Keratinocyte (primary cell): ENCODE results near the gene MICAL3. TPM values are rescaled to one million over a fixed set of nuclear protein-coding genes. Genes with fewer than 3 reads are reported as not detected.
"Not testable (repeated sequence)": the region's sequence is repeated elsewhere in the genome, so short reads cannot be mapped to it uniquely, and the experiment has no call there.

Experiments
- DNase-seq: peaks from one replicate; pipeline ENCODE4 v3.0.0-alpha.2; 2011; ENCODE audit warnings: low read depth, missing footprints, low spot score
- FAIRE-seq: peaks from 2 replicates; lab custom pipeline; 2011; peaks lifted over from hg19 to GRCh38; lab: Jason Lieb, UNC
- H2AFZ ChIP-seq: 2 replicates; pipeline ENCODE4 v1.6.0; 2012; ENCODE audit warnings: low read length, control low read depth, inconsistent platforms; ENCODE audit not compliant: control insufficient read depth
- H3K27ac ChIP-seq: 2 replicates; pipeline ENCODE4 v1.5.1; 2011; ENCODE audit warnings: low read length; ENCODE audit not compliant: control insufficient read depth, insufficient read depth
- H3K27me3 ChIP-seq: 3 replicates; pipeline ENCODE4 v1.6.0; 2011; ENCODE audit warnings: low read length; ENCODE audit not compliant: control insufficient read depth, insufficient read depth; ENCODE audit errors: extremely low read depth
- H3K36me3 ChIP-seq, 2 experiments: 2 replicates in 1 of 2; 3 replicates in 1 of 2; pipeline ENCODE4 v1.5.1; 2011; ENCODE audit warnings: low read length in 2 of 2, mild to moderate bottlenecking in 1 of 2; ENCODE audit not compliant: control insufficient read depth in 2 of 2, insufficient read depth in 2 of 2; ENCODE audit errors: extremely low read depth in 1 of 2
- H3K4me1 ChIP-seq: 3 replicates; pipeline ENCODE4 v1.5.1; 2011; ENCODE audit warnings: low read length; ENCODE audit not compliant: control insufficient read depth, insufficient read depth; ENCODE audit errors: extremely low read depth
- H3K4me2 ChIP-seq: 3 replicates; pipeline ENCODE4 v1.6.0; 2011; ENCODE audit warnings: low read depth, low read length; ENCODE audit not compliant: control insufficient read depth, insufficient read depth; ENCODE audit errors: extremely low read depth
- H3K4me3 ChIP-seq, 3 experiments: fragments of 200-600 bp in 1 of 3; sonication (generic) in 1 of 3; 2 replicates in 2 of 3; 3 replicates in 1 of 3; pipeline ENCODE4 v1.5.1; 2011 to 2016; ENCODE audit warnings: low read length in 3 of 3, mild to moderate bottlenecking in 3 of 3, control low read depth in 2 of 3, inconsistent platforms in 1 of 3, low read depth in 1 of 3, mixed read lengths in 1 of 3, mixed run types in 1 of 3, moderate library complexity in 1 of 3; ENCODE audit not compliant: control insufficient read depth in 2 of 3, insufficient read depth in 2 of 3; ENCODE audit errors: extremely low read depth in 1 of 3
- H3K79me2 ChIP-seq: 2 replicates; pipeline ENCODE4 v1.6.0; 2012; ENCODE audit warnings: low read length; ENCODE audit not compliant: control insufficient read depth, insufficient read depth
- H3K9ac ChIP-seq: 3 replicates; pipeline ENCODE4 v1.6.0; 2011; ENCODE audit warnings: low read length; ENCODE audit not compliant: control insufficient read depth, insufficient read depth; ENCODE audit errors: extremely low read depth
- H3K9me1 ChIP-seq: 3 replicates; pipeline ENCODE4 v1.6.0; 2011; ENCODE audit warnings: low read length; ENCODE audit not compliant: control insufficient read depth, insufficient read depth; ENCODE audit errors: extremely low read depth
- H3K9me3 ChIP-seq: 2 replicates; pipeline ENCODE4 v1.5.1; 2012; ENCODE audit warnings: low read depth, low read length; ENCODE audit not compliant: control insufficient read depth
- H4K20me1 ChIP-seq: 3 replicates; pipeline ENCODE4 v1.6.0; 2011; ENCODE audit warnings: low read length; ENCODE audit not compliant: control insufficient read depth, insufficient read depth; ENCODE audit errors: extremely low read depth
- EZH2 ChIP-seq: IDR thresholded peaks from one replicate; pipeline ENCODE4 v1.6.1; 2012; ENCODE audit warnings: inconsistent platforms, mild to moderate bottlenecking, low read length, moderate library complexity
- dilution Hi-C: fragments of 300-500 bp; cut with MboI; formaldehyde crosslinking; loops from one replicate; pipeline ENCODE4 v1.7.0; 2020; ENCODE audit warnings: low sequenced_read_pairs; ENCODE audit not compliant: extremely low pct_ligation_motif_present
- polyA minus RNA-seq, 3 experiments: library from RNA; depleted of rRNA, polyadenylated mRNA; stranded (reverse); fragments of >200 nt; gene quantifications; 1 replicate in 1 of 3; 2 replicates in 1 of 3; 3 replicates in 1 of 3; pipeline ENCODE4 v1.2.3, GENCODE V29; 2011
- polyA plus RNA-seq, 5 experiments: library from polyadenylated mRNA; depleted of rRNA in 3 of 5; stranded (reverse) in 3 of 5; stranded (forward) in 1 of 5; unstranded in 1 of 5; fragments of >200 nt; gene quantifications; 1 replicate in 1 of 5; 2 replicates in 3 of 5; 3 replicates in 1 of 5; pipeline versions ENCODE4 v1.2.1 to v1.2.3, GENCODE V29; 2011 to 2012; ENCODE audit warnings: missing spikeins in 2 of 5, low read depth in 1 of 5, low replicate concordance in 1 of 5
- TF ChIP-seq, protein P1 (sequence below), 3 experiments: IDR thresholded peaks in 1 of 3; conservative IDR thresholded peaks in 1 of 3; optimal IDR thresholded peaks in 1 of 3; 2 replicates in 2 of 3; 3 replicates in 1 of 3; pipeline versions ENCODE3 to v1.5.1; 2011; ENCODE audit warnings: low read length in 3 of 3, mild to moderate bottlenecking in 3 of 3, moderate library complexity in 2 of 3, control low read depth in 1 of 3, inconsistent platforms in 1 of 3; ENCODE audit not compliant: insufficient read depth in 2 of 3; ENCODE audit errors: extremely low read depth in 1 of 3

Gene MICAL3, protein sequence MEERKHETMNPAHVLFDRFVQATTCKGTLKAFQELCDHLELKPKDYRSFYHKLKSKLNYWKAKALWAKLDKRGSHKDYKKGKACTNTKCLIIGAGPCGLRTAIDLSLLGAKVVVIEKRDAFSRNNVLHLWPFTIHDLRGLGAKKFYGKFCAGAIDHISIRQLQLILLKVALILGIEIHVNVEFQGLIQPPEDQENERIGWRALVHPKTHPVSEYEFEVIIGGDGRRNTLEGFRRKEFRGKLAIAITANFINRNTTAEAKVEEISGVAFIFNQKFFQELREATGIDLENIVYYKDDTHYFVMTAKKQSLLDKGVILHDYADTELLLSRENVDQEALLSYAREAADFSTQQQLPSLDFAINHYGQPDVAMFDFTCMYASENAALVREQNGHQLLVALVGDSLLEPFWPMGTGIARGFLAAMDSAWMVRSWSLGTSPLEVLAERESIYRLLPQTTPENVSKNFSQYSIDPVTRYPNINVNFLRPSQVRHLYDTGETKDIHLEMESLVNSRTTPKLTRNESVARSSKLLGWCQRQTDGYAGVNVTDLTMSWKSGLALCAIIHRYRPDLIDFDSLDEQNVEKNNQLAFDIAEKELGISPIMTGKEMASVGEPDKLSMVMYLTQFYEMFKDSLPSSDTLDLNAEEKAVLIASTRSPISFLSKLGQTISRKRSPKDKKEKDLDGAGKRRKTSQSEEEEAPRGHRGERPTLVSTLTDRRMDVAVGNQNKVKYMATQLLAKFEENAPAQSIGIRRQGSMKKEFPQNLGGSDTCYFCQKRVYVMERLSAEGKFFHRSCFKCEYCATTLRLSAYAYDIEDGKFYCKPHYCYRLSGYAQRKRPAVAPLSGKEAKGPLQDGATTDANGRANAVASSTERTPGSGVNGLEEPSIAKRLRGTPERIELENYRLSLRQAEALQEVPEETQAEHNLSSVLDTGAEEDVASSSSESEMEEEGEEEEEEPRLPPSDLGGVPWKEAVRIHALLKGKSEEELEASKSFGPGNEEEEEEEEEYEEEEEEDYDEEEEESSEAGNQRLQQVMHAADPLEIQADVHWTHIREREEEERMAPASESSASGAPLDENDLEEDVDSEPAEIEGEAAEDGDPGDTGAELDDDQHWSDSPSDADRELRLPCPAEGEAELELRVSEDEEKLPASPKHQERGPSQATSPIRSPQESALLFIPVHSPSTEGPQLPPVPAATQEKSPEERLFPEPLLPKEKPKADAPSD (N-terminal part only)
- polyA plus RNA-seq, result 22.5 to 50.2 TPM (median 27.9 TPM) in 3 replicates
- 17.8 TPM for polyA plus RNA-seq (2011; ENCODE audit: low read depth)
- polyA plus RNA-seq (2011; cell fraction: cytosol; rRNA removed), result 21.5 and 22.1 TPM in 2 replicates
- polyA plus RNA-seq (2011; cell fraction: nucleus; rRNA removed), result 128 and 137 TPM in 2 replicates
- polyA plus RNA-seq (2012; ENCODE audit: low replicate concordance), result 12.1 and 50.2 TPM in 2 replicates
- polyA minus RNA-seq, result 35.6 to 129 TPM (median 77.2 TPM) in 3 replicates
- polyA minus RNA-seq (2011; cell fraction: cytosol; rRNA and poly(A)+ RNA removed), result 19.6 TPM
- polyA minus RNA-seq (2011; cell fraction: nucleus; rRNA and poly(A)+ RNA removed), result 57.6 and 129 TPM in 2 replicates

DNA sequence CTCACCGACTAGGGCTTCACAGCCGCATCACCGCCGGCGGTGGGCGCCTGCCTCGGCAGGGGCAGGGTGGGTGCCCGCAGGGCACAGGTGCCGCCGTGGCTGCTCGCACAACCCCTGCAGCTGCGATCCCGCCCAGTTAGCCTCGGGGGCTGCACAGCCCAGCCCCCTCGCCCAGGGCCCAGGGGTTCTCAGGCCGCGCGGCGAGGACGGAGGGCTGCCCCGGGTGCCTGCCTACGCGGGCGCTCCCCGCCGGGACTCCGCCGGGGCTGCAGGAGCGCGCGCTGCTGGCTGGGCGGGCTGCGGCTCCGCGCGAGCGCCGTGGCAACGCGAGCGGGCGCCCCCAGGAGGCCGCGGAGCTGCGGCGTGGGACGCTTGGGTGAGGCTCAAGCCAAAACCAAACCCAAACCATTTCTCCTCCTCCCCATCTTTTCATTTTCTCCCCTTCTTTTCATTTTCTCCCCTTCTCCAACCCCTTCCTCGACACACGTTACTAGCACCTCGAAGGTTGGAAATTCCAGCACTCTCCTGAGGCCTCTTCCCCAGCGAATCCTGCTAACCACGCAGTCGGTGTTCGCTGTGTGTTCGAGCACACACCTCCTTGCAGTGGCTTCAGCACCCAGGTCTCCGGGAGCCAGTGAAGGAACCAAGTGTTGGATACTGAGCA lies at the start of gene MICAL3:
Gene MICAL3 (minus strand): TSS at position 286 of the 664 bp plus-strand sequence. CDS start 117,749 bp downstream, outside the sequence.
- peaks cover 37% of the 10 kb centered on the region for H3K79me2 ChIP-seq
- dilution Hi-C loops, result no loop called here

DNA sequence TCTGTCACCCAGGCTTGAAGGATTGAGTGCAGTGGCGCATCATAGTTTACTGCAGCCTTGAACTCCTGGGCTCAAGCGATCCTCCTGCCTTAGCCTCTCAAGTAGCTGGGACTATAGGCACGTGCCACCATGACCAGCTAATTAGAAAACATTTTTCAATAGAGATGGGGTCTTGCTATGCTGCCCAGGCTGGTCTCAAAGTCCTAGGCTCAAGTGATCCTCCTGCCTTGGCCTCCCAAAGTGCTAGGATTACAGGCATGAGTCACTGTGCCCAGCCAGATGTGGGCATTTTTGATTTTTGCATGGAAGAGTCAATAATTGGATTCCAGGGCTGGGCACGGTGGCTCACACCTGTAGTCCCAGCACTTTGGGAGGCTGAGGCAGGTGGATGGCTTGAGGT lies 49.6 kb upstream of the MICAL3 start:
- H4K20me1 ChIP-seq, H2AFZ ChIP-seq, H3K27me3 ChIP-seq, FAIRE-seq, H3K36me3 ChIP-seq, H3K27ac ChIP-seq, DNase-seq, H3K9me3 ChIP-seq, H3K4me2 ChIP-seq, dilution Hi-C loops, H3K4me3 ChIP-seq, H3K9me1 ChIP-seq, H3K9ac ChIP-seq: not testable (repeated sequence)
- Histone ChIP-seq H3K4me1 (peaks cover 35% of the 10 kb centered on the region), H3K79me2 (peaks cover 19% of the 10 kb centered on the region)

More for the DNA sequence above, at the start of gene MICAL3:
- H3K9ac ChIP-seq, result peak within 1 kb of the TSS; percentile 88
- TF ChIP-seq EZH2, result no peak
- TF ChIP-seq, protein P1, sequence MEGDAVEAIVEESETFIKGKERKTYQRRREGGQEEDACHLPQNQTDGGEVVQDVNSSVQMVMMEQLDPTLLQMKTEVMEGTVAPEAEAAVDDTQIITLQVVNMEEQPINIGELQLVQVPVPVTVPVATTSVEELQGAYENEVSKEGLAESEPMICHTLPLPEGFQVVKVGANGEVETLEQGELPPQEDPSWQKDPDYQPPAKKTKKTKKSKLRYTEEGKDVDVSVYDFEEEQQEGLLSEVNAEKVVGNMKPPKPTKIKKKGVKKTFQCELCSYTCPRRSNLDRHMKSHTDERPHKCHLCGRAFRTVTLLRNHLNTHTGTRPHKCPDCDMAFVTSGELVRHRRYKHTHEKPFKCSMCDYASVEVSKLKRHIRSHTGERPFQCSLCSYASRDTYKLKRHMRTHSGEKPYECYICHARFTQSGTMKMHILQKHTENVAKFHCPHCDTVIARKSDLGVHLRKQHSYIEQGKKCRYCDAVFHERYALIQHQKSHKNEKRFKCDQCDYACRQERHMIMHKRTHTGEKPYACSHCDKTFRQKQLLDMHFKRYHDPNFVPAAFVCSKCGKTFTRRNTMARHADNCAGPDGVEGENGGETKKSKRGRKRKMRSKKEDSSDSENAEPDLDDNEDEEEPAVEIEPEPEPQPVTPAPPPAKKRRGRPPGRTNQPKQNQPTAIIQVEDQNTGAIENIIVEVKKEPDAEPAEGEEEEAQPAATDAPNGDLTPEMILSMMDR (optimal IDR thresholded peaks at IDR 0.05 in 1 of 3, IDR thresholded peaks at IDR 0.05 in 1 of 3, conservative IDR thresholded peaks at IDR 0.05 in 1 of 3; ENCODE audit: extremely low read depth in 1 of 3, insufficient read depth in 2 of 3, low read length in 3 of 3), result peak; percentile 57 to 82 (median 65)
- H3K27me3 ChIP-seq, result no peaks in the 10 kb centered on the region
- H3K4me2 ChIP-seq, result peak within 1 kb of the TSS; percentile 99
- H3K4me3 ChIP-seq, result peak within 1 kb of the TSS; percentile 71 to 92 (median 74)
- H3K27ac ChIP-seq, result peak within 1 kb of the TSS; percentile 88
- FAIRE-seq (no peak), DNase-seq (no peak)
- H3K9me3 ChIP-seq, result no peaks in the 10 kb centered on the region
- no peaks in the 10 kb centered on the region for H4K20me1 ChIP-seq
- H3K9me1 ChIP-seq, result no peaks in the 10 kb centered on the region
- peak within 1 kb of the TSS; percentile 96 for H2AFZ ChIP-seq
- peaks cover 0 to 3% of the 10 kb centered on the region in 2 experiments for H3K36me3 ChIP-seq
- H3K4me1 ChIP-seq, result peaks cover 39% of the 10 kb centered on the region
